ENCODE data around the gene SNTN.

The SNTN gene

DNA sequence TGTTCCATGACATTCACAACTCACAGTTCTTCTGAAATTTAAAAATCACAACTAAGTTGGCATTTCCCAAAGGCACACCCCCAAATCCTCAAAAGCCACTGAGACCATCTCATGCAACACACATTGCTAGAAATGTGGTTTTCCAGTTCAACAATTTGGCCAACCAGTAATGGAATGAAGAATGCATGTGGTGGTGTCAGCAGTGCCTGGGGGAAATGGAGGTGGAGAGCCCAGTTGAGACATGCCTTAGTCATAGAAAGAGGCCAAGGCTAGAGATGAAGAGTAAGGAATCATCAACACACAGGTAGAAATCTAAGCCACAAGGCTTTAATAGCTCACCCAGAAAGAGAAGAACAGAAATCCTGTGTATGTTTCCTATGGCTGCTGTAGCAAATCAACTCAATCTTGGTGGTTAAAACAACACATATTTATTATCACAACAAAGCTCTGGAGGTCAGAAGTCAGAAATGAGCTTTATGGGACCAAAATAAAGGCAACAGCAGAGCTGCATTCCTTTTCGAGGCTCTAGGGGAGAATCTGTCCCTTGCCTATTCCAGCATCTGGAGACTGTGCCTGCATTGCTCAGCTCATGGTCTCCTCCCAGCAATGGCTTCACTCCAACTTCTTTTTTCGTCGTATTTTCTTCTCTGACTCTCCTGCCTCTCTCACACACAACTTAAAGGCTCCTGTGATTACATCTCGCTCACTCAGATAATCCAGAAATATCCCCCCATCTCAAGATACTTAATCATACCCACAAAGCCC, 54.0 kb downstream of the SNTN start:
- Mint-ChIP-seq H3K9me3 (ENCODE audit: low read depth) (no peaks in the 10 kb centered on the region), H3K4me3 (no peak overlapping the region), H3K27me3 (peaks cover 2% of the 10 kb centered on the region), H3K27ac (no peak overlapping the region), H3K4me1 (ENCODE audit: low read depth) (no peaks in the 10 kb centered on the region), H3K36me3 (no peaks in the 10 kb centered on the region)

DNA sequence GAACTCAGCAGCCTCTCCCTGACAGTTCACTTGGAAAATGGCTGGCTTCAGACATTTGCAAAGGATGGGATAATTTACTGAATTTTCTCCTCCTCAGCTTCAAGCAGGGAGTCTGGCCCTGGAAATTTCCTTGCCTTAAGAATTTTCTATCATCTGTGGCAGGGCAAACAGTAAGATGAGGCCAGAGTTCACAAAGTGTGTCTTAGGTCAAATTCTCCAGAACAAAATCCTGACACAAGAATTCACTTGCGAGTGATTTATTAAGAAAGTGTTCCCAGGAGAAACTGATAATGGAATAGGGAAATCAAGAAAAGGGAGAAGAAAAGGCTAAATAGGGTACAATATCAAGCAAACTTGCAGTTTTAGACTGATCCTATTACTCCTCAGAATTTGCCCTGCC, 55.3 kb downstream of the SNTN start:
- Mint-ChIP-seq H3K9me3 (ENCODE audit: low read depth) (no peaks in the 10 kb centered on the region), H3K4me1 (ENCODE audit: low read depth) (no peaks in the 10 kb centered on the region), H3K36me3 (no peaks in the 10 kb centered on the region), H3K27ac (no peak overlapping the region), H3K27me3 (peaks cover 2% of the 10 kb centered on the region), H3K4me3 (no peak overlapping the region)

DNA sequence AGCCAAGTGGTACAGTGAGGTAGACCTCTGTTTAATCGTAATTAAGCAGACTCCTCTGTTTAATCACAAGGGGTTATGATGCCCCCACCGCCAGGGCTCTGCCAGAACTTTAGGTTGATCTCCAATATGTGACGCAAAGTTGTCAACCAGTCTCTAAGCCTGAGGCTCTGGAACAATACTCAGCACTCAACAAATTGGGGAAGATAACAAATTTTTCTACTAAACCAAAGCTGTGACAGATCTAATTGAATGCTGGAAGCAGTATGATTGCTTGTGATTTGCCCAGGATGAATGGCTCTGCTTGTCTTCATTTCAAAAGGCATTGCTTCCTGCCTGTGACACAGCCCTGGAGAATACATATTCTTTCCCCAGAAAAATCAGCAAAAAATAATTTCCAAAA, 57.1 kb downstream of the SNTN start:
- H3K27me3 Mint-ChIP-seq = peaks cover 2% of the 10 kb centered on the region
- no peak overlapping the region for H3K27ac Mint-ChIP-seq
- H3K36me3 Mint-ChIP-seq = no peaks in the 10 kb centered on the region
- peaks cover 3% of the 10 kb centered on the region for H3K9me3 Mint-ChIP-seq (ENCODE audit: low read depth)
- no peak overlapping the region for H3K4me3 Mint-ChIP-seq
- no peaks in the 10 kb centered on the region for H3K4me1 Mint-ChIP-seq (ENCODE audit: low read depth)
